Adipocyte (in vitro differentiated cells): ENCODE results near the gene CHRM4.
A peak's percentile ranks its signal among the peaks of the same experiment; 100 is the strongest.

ENCODE experiments used
- DNase-seq: peaks from one replicate; pipeline ENCODE4 v3.0.0-alpha.2; 2015; ENCODE audit warnings: low read depth
- H3K27me3 ChIP-seq: replicated peaks from 2 replicates; pipeline ENCODE4 v1.7.0; 2013; ENCODE audit warnings: mild to moderate bottlenecking, low read length, moderate library complexity; ENCODE audit not compliant: control insufficient read depth, insufficient read depth
- H3K36me3 ChIP-seq: 2 replicates; pipeline ENCODE4 v1.7.0; 2013; ENCODE audit warnings: low read length, mild to moderate bottlenecking, moderate library complexity; ENCODE audit not compliant: control insufficient read depth, insufficient read depth, severe bottlenecking
- H3K4me1 ChIP-seq: 2 replicates; pipeline ENCODE4 v1.7.0; 2013; ENCODE audit warnings: mild to moderate bottlenecking, low read length, moderate library complexity; ENCODE audit not compliant: control insufficient read depth, insufficient read depth
- H3K4me3 ChIP-seq: 2 replicates; pipeline ENCODE4 v1.7.0; 2013; ENCODE audit warnings: mild to moderate bottlenecking, low read length, moderate library complexity
- H3K9ac ChIP-seq: 2 replicates; pipeline ENCODE4 v1.7.0; 2013; ENCODE audit warnings: mild to moderate bottlenecking, low read length, moderate library complexity
- H3K9me3 ChIP-seq: 2 replicates; pipeline ENCODE4 v1.7.0; 2013; ENCODE audit warnings: mild to moderate bottlenecking, low read length, moderate library complexity; ENCODE audit not compliant: control insufficient read depth

The CHRM4 gene

DNA sequence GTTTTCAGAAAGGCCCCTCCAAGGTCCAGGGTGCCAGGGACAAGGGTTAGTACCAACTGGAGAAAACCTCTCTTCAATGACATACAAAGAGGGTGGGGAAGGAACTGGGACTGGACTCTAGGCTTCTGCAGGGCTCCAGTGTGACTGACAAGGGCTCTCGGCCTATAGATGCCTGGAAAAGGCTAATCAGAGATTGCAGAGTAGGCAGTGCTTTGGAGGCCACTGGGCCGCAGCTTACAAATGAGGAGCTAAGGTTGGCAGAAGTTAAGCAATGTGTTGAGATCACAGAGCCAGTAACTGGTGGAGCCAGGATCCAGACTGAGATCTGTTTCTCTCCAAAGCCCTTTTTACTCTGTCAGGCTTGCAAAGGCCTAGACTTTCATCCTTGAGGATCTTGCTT is 51.8 kb downstream of the CHRM4 start:
- Histone ChIP-seq H3K36me3 (no peaks in the 10 kb centered on the region), H3K27me3 (no peaks in the 10 kb centered on the region), H3K4me1 (peaks cover 59% of the 10 kb centered on the region), H3K9ac (peak overlapping the region; percentile 82), H3K4me3 (no peak overlapping the region), H3K9me3 (no peaks in the 10 kb centered on the region)
- DNase-seq, result no peak

DNA sequence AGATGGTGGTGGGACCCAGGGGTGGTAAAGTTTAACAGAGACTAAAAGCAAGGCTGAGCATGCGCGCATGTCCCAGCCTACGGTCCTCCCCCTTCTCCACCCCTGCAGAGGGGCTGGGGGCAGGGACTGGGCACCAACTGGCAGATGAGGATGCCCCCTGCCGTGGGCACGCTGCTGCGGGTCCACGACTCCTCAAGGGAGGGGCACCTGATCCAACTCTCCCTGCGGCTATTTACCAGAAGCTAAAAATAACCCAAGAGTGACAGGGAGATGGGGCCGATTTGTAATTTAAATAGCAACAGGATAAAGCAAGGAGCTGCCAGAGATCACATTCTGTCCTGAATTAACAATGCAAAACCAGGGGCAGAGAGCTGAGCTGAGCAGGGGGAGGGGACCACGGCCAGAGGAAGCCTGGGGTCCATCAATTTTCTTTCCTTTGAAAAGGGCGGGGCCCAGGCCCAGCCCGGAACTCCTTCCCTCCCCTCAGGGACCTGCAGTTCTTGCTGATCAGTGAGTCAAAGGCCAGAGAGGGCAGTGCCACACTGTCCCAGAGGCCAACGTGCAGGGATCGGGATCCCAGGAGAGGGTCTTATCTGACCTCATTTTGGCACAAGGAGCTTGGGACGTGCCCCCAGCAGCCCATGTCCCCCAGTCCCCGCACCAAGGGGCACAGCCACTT is 52.4 kb downstream of the CHRM4 start:
- Histone ChIP-seq H3K4me1 (peaks cover 59% of the 10 kb centered on the region), H3K4me3 (peak overlapping the region; percentile 70)

DNA sequence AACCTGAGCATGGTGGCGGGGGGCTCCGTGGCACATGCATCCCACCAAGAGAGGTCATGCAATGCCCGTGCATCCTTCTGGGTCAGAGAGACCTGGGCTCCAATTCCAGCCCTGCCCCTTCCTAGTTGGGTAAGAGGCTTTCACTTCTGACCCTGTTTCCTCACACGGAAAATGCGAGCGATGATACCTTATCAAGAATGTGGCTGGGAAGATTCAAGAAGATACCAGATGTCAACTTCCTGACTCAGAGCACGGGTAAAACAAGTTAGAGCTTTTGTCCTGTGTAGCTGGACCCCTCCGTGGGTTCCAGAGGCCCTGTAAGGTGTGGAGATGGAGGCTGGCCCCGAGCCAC is 53.0 kb downstream of the CHRM4 start:
- H3K27me3 ChIP-seq, result no peaks in the 10 kb centered on the region
- H3K36me3 ChIP-seq, result no peaks in the 10 kb centered on the region
- H3K9ac ChIP-seq, result peak overlapping the region; percentile 82
- H3K4me1 ChIP-seq, result peaks cover 58% of the 10 kb centered on the region
- peak overlapping the region; percentile 70 for H3K4me3 ChIP-seq
- no peak for DNase-seq
- H3K9me3 ChIP-seq, result no peaks in the 10 kb centered on the region

More for the DNA sequence above, 52.4 kb downstream of the CHRM4 start:
- peak; percentile 55 for DNase-seq
- no peaks in the 10 kb centered on the region for H3K9me3 ChIP-seq
- no peaks in the 10 kb centered on the region for H3K36me3 ChIP-seq
- H3K27me3 ChIP-seq, result no peaks in the 10 kb centered on the region
- peak overlapping the region; percentile 82 for H3K9ac ChIP-seq

DNA sequence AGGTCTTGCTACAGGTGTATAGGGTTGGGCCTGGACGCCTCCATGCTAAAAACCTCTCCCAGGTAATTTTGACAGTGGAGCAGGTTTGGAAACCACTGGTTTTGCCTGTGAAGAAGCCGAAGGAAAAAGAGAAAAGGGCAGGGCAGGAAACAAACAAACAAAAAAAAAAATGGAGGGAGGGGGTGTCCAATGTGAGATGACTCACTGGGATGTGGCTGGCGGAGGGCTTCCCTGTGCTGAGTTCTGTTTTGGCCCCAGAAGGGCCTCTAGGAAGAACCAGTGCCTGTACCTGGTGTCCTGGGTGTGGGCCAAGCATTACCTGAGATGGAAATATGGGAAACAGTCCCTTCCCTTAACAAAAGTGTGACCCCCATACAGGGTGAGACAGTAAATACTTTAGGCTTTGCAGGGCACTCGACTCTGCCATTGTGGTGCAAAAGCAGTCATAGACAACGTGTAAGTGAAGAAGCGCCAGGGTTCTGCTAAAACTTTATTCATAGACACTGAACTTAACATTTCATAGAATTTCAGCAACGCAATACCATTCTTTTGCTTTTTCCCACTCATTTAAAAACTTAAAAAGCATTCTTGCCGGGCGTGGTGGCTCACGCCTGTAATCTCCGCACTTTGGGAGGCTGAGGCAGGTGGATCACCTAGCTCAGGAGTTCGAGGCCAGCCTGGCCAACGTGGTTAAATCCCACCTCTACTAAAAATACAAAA is 53.8 kb downstream of the CHRM4 start:
- DNase-seq, result no peak
- H3K27me3 ChIP-seq, result no peaks in the 10 kb centered on the region
- H3K4me1 ChIP-seq, result peaks cover 49% of the 10 kb centered on the region
- H3K9me3 ChIP-seq, result no peaks in the 10 kb centered on the region
- no peak overlapping the region for H3K9ac ChIP-seq
- H3K4me3 ChIP-seq, result no peak overlapping the region
- H3K36me3 ChIP-seq, result no peaks in the 10 kb centered on the region

GRCh38 chr11:46336563-46337180 is 54.9 kb downstream of the CHRM4 start:
- Histone ChIP-seq H3K36me3 (no peaks in the 10 kb centered on the region), H3K4me1 (peaks cover 42% of the 10 kb centered on the region), H3K9me3 (no peaks in the 10 kb centered on the region), H3K9ac (no peak overlapping the region), H3K27me3 (peaks cover 9% of the 10 kb centered on the region), H3K4me3 (no peak overlapping the region)
- DNase-seq, result no peak

GRCh38 chr11:46335890-46336562 is 55.5 kb downstream of the CHRM4 start:
- peaks cover 42% of the 10 kb centered on the region for H3K4me1 ChIP-seq
- no peaks in the 10 kb centered on the region for H3K36me3 ChIP-seq
- H3K4me3 ChIP-seq, result no peak overlapping the region
- H3K9me3 ChIP-seq, result no peaks in the 10 kb centered on the region
- no peak for DNase-seq
- peaks cover 15% of the 10 kb centered on the region for H3K27me3 ChIP-seq
- no peak overlapping the region for H3K9ac ChIP-seq

GRCh38 chr11:46335271-46335670 is 56.3 kb downstream of the CHRM4 start:
- Histone ChIP-seq H3K9me3 (no peaks in the 10 kb centered on the region), H3K4me3 (no peak overlapping the region), H3K9ac (no peak overlapping the region), H3K27me3 (peaks cover 19% of the 10 kb centered on the region), H3K36me3 (no peaks in the 10 kb centered on the region), H3K4me1 (peaks cover 35% of the 10 kb centered on the region)
- no peak for DNase-seq

GRCh38 chr11:46334211-46334610 is 57.4 kb downstream of the CHRM4 start:
- no peak overlapping the region for H3K4me3 ChIP-seq
- DNase-seq, result no peak
- H3K9ac ChIP-seq, result no peak overlapping the region
- H3K9me3 ChIP-seq, result no peaks in the 10 kb centered on the region
- peaks cover 26% of the 10 kb centered on the region for H3K4me1 ChIP-seq
- H3K36me3 ChIP-seq, result no peaks in the 10 kb centered on the region
- peaks cover 19% of the 10 kb centered on the region for H3K27me3 ChIP-seq
